ENCODE measurements around the gene ZNF688. TPM values are rescaled to one million over a fixed set of nuclear protein-coding genes. Genes with fewer than 3 reads are reported as not detected.

Gene ZNF688
- total and polyA plus RNA-seq, 4 donors = 3.4 to 8.9 (median 4.8) TPM

GRCh38 chr16:30609926-30610839 is 38.7 kb upstream of the ZNF688 start, which contains the start of gene ZNF689 (continued):
- TF ChIP-seq CTCF (IDR thresholded peaks at IDR 0.05; ENCODE audit: low read depth, low read length, missing input control) = no peak
- peak; percentile 8 for TF ChIP-seq FOXA2 (IDR thresholded peaks at IDR 0.05)
- TF ChIP-seq HNF4G (IDR thresholded peaks at IDR 0.05) = no peak

DNA sequence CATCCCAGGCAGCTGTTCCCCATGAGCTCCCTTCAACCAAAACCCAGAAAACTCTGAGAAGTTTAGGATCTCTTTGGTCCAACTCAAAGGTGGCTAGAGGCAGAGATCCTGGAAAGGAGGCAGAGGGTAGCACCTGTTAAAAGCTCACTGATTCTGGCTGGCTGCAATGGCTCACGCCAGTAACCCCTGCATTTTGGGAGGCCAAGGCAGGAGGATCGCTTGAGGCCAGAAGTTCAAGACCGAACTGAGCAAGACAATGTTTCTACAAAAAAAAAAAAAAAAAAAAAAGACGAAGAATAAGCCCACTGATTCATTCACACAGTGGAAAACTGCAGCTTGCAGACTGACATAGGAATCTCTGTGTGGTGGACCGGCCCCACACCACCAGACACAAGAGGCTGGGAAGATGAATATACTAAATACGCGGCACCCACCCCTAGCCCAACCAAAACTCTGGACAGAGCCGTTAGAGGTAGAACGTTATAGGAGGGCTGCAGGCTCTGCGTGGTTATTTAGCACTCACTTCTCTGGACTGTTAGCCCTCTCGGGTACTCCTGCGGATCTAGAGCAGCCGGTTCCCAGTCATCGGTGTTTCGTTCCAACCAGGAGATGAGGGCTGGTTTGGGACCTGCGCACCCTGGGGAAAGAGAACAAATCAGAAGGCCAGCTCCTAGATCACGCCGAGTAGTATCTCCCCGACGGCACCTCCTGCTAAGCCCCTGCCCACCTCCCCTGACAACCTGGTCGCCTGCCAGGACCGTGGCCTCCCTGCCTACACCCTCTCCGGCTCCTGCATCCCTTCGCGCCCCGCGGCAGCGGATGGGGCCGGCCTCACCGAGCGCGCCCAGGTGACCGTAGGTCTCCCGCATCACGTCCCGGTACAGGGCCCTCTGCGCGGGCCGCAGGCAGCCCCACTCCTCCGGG is 37.8 kb upstream of the ZNF688 start:
- WGBS = 14% methylated on average over 40 of the region's 40 CpGs
- peak overlapping the region; percentile 92 to 97 for H3K9ac ChIP-seq (ENCODE audit: low read depth in 1 of 2, low read length in 2 of 2)
- DNase-seq (ENCODE audit: low spot score) = no peak

GRCh38 chr16:30606004-30606403 is 34.5 kb upstream of the ZNF688 start:
- no peak for DNase-seq (ENCODE audit: low spot score)
- no peak overlapping the region for H3K9ac ChIP-seq (ENCODE audit: low read depth in 1 of 2, low read length in 2 of 2)
- peaks cover 18 to 52% (median 39%) of the 10 kb centered on the region in 4 donors for H3K4me1 ChIP-seq (ENCODE audit: control insufficient read depth in 4 of 4, insufficient read depth in 4 of 4, low read length in 3 of 4)
- H3K27ac ChIP-seq (ENCODE audit: low read depth in 1 of 2, low read length in 2 of 2) = no peak overlapping the region
- no peaks in the 10 kb centered on the region for H3K9me3 ChIP-seq (ENCODE audit: control insufficient read depth in 4 of 4, low read length in 3 of 4)
- no peaks in the 10 kb centered on the region for H3K27me3 ChIP-seq (ENCODE audit: control insufficient read depth in 4 of 4, insufficient read depth in 4 of 4, low read length in 3 of 4)
- WGBS = 98% methylated on average over 3 of the region's 3 CpGs
- H3K4me3 ChIP-seq (ENCODE audit: low read depth in 1 of 3, low read length in 3 of 3) = no peak overlapping the region
- peaks cover 2 to 8% (median 3%) of the 10 kb centered on the region in 4 donors for H3K36me3 ChIP-seq (ENCODE audit: control insufficient read depth in 4 of 4, insufficient read depth in 3 of 4, low read depth in 1 of 4, low read length in 3 of 4)
- no peak for TF ChIP-seq EGR1 (IDR thresholded peaks at IDR 0.05; ENCODE audit: low read depth in 2 of 2)
- no peak for TF ChIP-seq NR2F2 (IDR thresholded peaks at IDR 0.05)
- TF ChIP-seq RXRA (IDR thresholded peaks at IDR 0.05) = no peak
- no peak for TF ChIP-seq HNF4A (conservative IDR thresholded peaks at IDR 0.05)
- TF ChIP-seq SP1 (IDR thresholded peaks at IDR 0.05) = no peak
- TF ChIP-seq, protein P1, sequence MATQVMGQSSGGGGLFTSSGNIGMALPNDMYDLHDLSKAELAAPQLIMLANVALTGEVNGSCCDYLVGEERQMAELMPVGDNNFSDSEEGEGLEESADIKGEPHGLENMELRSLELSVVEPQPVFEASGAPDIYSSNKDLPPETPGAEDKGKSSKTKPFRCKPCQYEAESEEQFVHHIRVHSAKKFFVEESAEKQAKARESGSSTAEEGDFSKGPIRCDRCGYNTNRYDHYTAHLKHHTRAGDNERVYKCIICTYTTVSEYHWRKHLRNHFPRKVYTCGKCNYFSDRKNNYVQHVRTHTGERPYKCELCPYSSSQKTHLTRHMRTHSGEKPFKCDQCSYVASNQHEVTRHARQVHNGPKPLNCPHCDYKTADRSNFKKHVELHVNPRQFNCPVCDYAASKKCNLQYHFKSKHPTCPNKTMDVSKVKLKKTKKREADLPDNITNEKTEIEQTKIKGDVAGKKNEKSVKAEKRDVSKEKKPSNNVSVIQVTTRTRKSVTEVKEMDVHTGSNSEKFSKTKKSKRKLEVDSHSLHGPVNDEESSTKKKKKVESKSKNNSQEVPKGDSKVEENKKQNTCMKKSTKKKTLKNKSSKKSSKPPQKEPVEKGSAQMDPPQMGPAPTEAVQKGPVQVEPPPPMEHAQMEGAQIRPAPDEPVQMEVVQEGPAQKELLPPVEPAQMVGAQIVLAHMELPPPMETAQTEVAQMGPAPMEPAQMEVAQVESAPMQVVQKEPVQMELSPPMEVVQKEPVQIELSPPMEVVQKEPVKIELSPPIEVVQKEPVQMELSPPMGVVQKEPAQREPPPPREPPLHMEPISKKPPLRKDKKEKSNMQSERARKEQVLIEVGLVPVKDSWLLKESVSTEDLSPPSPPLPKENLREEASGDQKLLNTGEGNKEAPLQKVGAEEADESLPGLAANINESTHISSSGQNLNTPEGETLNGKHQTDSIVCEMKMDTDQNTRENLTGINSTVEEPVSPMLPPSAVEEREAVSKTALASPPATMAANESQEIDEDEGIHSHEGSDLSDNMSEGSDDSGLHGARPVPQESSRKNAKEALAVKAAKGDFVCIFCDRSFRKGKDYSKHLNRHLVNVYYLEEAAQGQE (IDR thresholded peaks at IDR 0.05) = no peak
- TF ChIP-seq CTCF (IDR thresholded peaks at IDR 0.05; ENCODE audit: low read depth, low read length, missing input control) = no peak
- no peak for TF ChIP-seq YY1 (IDR thresholded peaks at IDR 0.05)
- no peak for TF ChIP-seq GABPA (IDR thresholded peaks at IDR 0.05 in 1 of 2, conservative IDR thresholded peaks at IDR 0.05 in 1 of 2)

More for the DNA sequence above, 37.8 kb upstream of the ZNF688 start:
- TF ChIP-seq FOXA1 (IDR thresholded peaks at IDR 0.05) (no peak), CTCF (IDR thresholded peaks at IDR 0.05; ENCODE audit: low read depth, low read length, missing input control) (peak; percentile 3), RXRA (IDR thresholded peaks at IDR 0.05) (no peak), FOXA2 (IDR thresholded peaks at IDR 0.05) (no peak)
- Histone ChIP-seq H3K27me3 (ENCODE audit: control insufficient read depth in 4 of 4, insufficient read depth in 4 of 4, low read length in 3 of 4) (no peaks in the 10 kb centered on the region), H3K4me3 (ENCODE audit: low read depth in 1 of 3, low read length in 3 of 3) (peak overlapping the region; percentile 80 to 91 (median 81)), H3K36me3 (ENCODE audit: control insufficient read depth in 4 of 4, insufficient read depth in 3 of 4, low read depth in 1 of 4, low read length in 3 of 4) (peaks cover 0 to 8% (median 2%) of the 10 kb centered on the region in 4 donors), H3K4me1 (ENCODE audit: control insufficient read depth in 4 of 4, insufficient read depth in 4 of 4, low read length in 3 of 4) (peaks cover 14 to 38% (median 25%) of the 10 kb centered on the region in 4 donors), H3K27ac (ENCODE audit: low read depth in 1 of 2, low read length in 2 of 2) (peak overlapping the region; percentile 96 to 97), H3K9me3 (ENCODE audit: control insufficient read depth in 4 of 4, low read length in 3 of 4) (no peaks in the 10 kb centered on the region)

Data from liver (tissue), 9 donors.